Astrocyte (in vitro differentiated cells and primary cell): ENCODE data around the gene CLDN6.

Source experiments
- EZH2 ChIP-seq: IDR thresholded peaks from 2 replicates; pipeline ENCODE4 v1.6.1; 2012; ENCODE audit warnings: mild to moderate bottlenecking, low read length, inconsistent platforms; ENCODE audit not compliant: insufficient read depth
- TF ChIP-seq, protein P1 (sequence below): IDR thresholded peaks from 2 replicates; pipeline ENCODE4 v1.5.1; 2011; ENCODE audit warnings: low read depth, mild to moderate bottlenecking, inconsistent platforms, low read length, moderate library complexity; ENCODE audit not compliant: insufficient read depth

DNA sequence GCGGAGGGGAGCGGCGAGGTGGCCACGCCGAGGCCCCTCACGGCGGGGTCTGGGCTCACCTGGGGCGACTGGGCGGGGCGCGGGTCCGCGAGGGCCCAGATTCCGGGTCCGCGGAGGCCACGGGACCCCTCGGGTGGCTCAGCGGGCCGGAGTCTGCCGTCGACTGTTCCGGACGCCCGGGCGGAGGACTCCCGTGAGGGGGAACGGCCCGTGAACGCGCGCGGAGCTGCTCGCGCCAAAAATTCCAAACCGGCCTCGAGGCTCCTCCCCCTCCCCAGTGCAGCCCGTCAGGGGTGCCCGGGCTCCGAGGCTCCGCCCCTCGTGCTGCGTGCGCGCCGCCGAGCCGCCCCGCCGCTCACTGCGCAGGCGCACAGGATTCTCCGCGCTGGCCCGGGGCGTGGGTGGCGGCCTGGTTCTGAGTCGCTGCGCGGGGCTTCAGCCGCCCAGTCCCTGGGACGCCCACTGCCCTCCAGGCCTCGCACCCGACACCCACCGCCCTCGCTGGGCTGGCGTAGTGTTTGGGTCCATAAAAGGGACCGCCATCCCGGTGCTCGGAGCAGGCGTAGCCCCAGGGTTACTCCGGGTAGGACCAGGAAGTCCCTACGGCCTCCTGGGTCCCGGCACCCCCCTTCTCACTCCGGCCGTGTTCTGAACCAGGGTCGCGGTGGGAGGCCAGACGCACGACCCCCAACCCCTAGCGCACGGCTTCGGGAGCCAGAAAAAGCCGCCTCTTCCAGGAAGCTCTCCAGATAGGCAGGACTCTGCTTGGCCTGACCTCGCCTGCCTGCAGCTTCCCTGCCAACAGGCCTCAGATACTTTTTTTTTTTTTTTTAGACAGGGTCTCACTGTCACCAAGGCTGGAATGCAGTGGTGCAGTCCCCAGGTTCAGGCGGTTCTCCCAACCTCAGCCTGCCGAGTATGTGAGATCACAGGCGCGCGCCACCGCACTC, 37.5 kb downstream of the CLDN6 start, which contains the start of gene PKMYT1:
- TF ChIP-seq EZH2, result no peak
- TF ChIP-seq, protein P1, sequence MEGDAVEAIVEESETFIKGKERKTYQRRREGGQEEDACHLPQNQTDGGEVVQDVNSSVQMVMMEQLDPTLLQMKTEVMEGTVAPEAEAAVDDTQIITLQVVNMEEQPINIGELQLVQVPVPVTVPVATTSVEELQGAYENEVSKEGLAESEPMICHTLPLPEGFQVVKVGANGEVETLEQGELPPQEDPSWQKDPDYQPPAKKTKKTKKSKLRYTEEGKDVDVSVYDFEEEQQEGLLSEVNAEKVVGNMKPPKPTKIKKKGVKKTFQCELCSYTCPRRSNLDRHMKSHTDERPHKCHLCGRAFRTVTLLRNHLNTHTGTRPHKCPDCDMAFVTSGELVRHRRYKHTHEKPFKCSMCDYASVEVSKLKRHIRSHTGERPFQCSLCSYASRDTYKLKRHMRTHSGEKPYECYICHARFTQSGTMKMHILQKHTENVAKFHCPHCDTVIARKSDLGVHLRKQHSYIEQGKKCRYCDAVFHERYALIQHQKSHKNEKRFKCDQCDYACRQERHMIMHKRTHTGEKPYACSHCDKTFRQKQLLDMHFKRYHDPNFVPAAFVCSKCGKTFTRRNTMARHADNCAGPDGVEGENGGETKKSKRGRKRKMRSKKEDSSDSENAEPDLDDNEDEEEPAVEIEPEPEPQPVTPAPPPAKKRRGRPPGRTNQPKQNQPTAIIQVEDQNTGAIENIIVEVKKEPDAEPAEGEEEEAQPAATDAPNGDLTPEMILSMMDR, result no peak
